GM21576 (cell line): ENCODE data around the gene WDR19.
"Not testable (repeated sequence)": the region's sequence is repeated elsewhere in the genome, so short reads cannot be mapped to it uniquely, and the experiment has no call there.

Experiments used
- ATAC-seq: cut with Tn5 transposase; IDR thresholded peaks from one replicate; pipeline ENCODE4 v1.9.1; 2021; ENCODE audit warnings: mild to moderate bottlenecking, moderate library complexity; ENCODE audit not compliant: unreplicated experiment

WDR19 gene

GRCh38 chr4:39232100-39232499 is 49.8 kb downstream of the WDR19 start:
- ATAC-seq = no peak

- no peak for ATAC-seq
These were observed 50.8 kb downstream of the WDR19 start for GRCh38 chr4:39233114-39233513.

GRCh38 chr4:39233783-39234182 is 51.5 kb downstream of the WDR19 start:
- ATAC-seq = no peak

DNA sequence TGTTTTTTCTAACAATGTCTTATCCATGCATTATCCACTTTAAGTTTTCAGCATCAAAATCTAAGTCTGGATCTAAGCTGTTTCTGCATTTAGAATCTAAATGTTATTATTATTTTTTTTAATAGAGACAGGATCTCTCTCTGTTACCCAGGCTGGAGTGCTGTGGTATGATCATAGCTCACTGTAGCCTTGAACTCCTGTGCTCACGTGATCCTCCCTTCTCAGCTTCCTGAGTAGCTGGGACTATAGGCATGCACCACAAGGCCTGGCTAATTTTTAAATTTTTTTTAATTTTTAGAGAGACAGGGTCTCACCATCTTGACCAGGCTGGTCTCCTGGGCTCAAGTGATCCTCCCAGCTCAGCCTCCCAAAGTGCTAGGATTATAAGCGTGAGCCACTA is 52.7 kb downstream of the WDR19 start:
- ATAC-seq = no peak

GRCh38 chr4:39235696-39236095 is 53.4 kb downstream of the WDR19 start:
- ATAC-seq = no peak

- ATAC-seq = no peak
These were observed 54.9 kb downstream of the WDR19 start for GRCh38 chr4:39237179-39237578.

DNA sequence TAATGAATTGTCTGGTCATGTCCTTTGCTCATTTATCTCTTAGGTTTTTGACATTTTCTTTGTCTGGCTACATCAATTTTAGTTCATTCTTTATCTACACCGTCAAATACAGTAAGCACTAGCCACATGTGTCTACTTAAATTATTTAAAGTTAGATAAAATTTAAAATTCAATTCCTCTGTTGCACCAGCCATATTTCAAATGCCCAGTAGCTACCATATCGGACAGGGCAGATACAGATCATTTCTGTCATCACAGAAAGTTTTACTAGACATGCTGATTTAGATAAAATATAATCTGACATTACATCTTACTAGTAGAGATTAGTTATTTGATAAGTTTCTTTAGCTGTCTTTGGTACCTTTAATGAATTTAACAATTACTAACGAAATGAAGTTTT is 61.1 kb downstream of the WDR19 start:
- no peak for ATAC-seq

DNA sequence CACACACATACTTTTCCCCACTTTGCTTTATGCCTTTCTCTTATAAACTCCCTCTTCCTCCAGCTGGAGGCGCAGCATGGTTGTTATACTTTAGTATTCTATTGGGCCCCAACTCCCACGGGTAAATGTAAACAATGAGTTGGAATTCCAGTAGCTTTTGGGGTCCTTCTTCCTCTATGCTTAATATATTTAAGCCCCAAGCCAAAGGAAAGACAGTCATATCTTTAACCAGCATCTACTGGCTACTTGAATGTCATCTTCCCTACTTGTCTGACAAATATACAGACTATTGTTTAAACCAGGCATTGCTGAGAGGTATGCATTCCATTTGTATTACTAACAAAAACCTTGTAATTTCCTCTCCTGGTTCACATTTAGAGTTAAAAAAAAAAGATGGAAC is 72.9 kb downstream of the WDR19 start:
- no peak for ATAC-seq

GRCh38 chr4:39255871-39256270 is 73.5 kb downstream of the WDR19 start:
- no peak for ATAC-seq

- no peak for ATAC-seq
These were observed 74.1 kb downstream of the WDR19 start for GRCh38 chr4:39256436-39256835.

DNA sequence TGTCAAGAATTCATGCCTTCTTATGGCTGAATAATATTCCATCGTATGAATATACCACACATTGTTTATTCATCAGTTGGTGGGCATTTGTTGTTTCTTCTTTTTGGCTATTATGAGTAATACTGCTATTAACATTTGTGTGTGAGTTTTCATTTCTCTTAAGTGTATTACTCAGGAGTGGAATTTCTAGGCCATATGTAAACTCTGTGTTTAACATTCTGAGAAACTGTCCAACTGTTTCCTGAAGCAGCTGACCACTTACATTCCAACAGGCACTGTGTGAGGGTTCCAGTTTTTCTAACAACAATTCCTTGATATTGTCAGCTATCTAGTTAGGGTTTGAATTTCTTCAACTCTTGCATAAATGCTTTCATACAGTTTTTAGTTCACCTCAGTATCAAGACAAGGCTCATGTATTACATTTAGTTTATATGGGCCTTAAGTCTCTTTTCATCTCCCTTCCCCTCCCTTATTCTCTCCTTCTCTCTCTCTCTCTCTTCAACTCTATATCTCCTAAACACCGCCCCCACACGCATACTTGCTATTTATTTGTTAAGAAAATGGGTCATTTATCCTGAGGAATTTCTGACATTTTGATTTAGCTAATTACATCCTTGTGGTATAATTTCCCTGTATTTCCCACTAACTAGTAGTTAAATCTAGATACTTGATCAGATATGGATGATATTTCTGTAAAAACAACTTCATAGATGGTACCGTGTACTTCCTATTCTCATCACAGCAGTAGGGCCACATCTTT is 77.4 kb downstream of the WDR19 start:
- ATAC-seq = no peak

DNA sequence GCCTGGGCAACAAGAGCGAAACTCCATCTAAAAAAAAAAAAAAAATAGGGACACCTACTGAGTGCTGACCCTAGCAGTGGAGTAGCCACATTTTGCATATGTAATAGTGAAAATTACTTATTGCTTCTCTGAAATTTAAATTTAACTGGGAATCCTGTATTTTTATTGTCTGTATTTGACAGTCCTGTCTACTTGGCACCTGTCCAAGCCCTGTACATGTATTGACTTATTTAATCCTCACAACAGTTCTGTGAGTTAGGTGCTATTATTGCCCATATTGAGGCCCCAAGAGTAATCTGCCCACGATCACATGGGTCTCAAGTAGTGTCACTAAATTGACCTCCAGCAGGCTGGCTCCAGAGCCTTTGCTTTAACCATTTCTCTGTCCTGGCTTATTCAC is 81.6 kb downstream of the WDR19 start:
- no peak for ATAC-seq

- no peak for ATAC-seq
These were observed 92.2 kb downstream of the WDR19 start for GRCh38 chr4:39274503-39274902.

DNA sequence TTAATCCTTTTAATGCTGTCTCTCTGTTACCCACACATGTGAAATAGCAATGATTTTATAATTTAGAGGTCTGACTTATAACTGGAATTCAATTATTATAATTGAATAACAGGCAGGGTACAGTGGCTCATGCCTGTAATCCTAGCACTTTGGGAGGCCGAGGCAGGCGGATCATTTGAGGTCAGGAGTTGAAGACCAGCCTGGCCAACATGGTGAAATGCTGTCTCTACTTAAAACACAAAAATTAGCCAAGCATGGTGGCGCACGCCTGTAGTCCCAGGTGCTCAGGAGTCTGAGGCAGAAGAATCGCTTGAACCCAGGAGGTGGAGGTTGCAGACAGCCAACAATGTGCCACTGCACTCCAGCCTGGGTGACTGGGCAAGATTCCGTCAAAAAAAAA is 95.3 kb downstream of the WDR19 start:
- not testable (repeated sequence) for ATAC-seq

GRCh38 chr4:39278476-39278875 is 96.1 kb downstream of the WDR19 start:
- ATAC-seq = no peak

DNA sequence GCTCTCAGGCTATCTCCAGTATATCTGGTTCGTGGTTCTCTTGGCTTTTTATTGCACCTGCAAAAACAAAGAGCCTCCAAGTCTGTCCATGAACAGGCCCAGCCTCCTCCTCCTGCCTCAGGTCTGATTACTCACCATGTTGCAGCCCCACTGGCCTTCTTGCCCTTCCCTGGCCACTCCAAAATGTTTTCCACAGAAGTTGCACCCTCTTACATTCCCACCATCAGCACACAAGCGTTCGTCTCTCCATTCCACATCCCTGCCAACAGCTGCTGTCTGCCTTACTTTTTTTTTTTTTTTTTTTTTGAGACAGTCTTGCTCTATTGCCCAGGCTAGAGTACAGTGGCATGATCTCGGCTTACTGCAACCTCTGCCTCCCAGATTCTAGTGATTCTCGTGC is 97.1 kb downstream of the WDR19 start:
- no peak for ATAC-seq

- no peak for ATAC-seq
These were observed 98.4 kb downstream of the WDR19 start for GRCh38 chr4:39280770-39281169.

DNA sequence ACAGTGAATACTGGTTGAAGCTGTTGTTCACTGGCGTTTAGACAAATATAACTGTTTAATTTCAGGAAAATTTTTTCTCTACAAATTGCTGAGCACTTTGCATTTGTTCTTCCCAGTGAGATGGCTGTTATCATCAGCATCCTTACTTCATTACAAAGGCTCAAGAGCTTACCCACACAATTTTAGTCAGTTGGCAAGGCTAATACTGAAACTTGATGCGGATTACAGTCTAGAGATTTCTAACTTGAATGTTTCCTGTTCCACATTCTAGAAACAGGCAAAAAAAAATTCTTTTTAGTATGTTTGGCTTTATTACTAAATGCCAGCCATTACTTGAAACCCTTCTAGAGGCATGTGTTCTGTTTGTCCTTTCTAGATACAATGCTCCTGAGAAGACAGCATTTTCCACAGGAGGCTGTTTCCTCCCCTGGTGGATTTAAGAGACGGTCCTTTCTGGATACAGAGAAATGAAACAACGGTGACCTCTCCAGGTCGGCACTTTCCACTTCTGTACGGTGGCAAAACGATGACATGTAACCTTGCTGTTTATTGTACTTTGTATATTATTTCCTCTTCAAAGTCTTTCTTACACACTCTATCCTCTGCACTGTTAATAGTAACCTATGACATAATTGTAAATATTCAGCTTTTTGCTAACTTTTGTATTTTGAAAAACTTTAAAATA is 102.9 kb downstream of the WDR19 start:
- no peak for ATAC-seq

- ATAC-seq = no peak
These were observed 103.5 kb downstream of the WDR19 start for GRCh38 chr4:39285853-39286252.

DNA sequence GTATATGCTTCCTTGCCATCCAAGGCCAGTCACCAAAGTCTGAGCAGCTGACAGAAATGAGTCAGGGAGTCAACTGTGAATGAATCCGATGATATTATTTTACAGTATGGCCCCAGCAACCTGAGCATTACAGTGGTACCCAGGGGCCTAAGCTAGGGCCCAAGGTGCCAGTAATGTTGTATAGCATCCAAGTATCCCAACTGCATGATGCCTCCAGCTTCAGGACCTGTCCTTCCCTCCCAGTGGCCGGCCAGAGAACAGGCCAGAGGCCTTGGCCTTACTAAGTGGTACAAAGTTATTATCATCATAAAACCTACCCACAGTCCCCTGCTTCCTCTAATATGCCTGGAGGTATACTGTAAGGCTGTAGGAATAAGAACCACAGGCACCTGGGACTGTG is 103.9 kb downstream of the WDR19 start:
- ATAC-seq = no peak

DNA sequence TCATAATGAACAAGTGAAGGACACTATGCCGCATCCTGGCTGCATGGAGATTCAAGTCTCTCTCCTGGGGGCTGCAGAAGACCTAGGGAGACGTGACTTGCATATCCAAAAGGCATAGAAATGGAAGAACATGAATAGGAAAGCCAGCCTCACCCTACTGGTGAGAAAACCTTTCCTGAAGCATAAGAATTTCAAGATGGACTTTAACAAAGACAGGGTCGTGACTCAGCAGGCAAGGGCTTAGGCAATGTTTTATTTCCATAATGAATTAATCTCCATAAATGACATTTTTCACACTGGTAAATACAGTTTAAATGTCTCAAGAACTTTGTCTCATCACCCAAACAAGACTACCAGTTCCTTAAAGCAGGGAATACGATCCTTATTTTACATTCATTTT is 104.9 kb downstream of the WDR19 start:
- ATAC-seq = no peak

- ATAC-seq = no peak
These were observed 109.4 kb downstream of the WDR19 start for GRCh38 chr4:39291686-39292085.

DNA sequence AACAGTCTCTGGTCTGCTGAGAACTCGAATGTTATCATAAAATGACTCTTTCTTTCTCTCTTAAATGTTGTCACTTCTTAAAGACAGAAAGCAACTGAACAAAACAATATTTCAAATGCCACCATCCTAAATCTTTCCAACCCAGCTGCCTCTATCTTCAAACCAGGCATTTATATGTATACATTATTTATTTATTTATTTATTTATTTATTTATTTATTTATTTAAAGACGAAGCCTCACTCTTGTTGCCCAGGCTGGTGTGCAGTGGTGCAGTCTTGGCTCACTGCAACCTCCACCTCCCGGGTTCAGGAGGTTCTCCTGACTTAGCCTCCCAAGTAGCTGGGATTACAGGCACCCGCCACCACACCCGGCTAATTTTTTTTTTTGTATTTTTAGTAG is 110.1 kb downstream of the WDR19 start:
- not testable (repeated sequence) for ATAC-seq
